Right renal pelvis (tissue), 4 donors: ENCODE data around the gene ADGRA3. TPM values are rescaled to one million over a fixed set of nuclear protein-coding genes. Genes with fewer than 3 reads are reported as not detected.
"Not testable (repeated sequence)": the region's sequence is repeated elsewhere in the genome, so short reads cannot be mapped to it uniquely, and the experiment has no call there.

Source experiments
- DNase-seq, 4 donors: peaks; one replicate each; pipeline ENCODE4 v3.0.0-alpha.2; 2013; ENCODE audit warnings: low read depth in 4 of 4, low spot score in 3 of 4, missing footprints in 1 of 4
- polyA plus RNA-seq, 4 donors: library from polyadenylated mRNA; unstranded; fragments of 120-200 nt; gene quantifications; one replicate each; pipeline ENCODE4 v1.2.1, GENCODE V29; 2013; ENCODE audit not compliant: insufficient read length in 4 of 4

ADGRA3 gene
- polyA plus RNA-seq, 4 donors, result 45.4 to 57.5 (median 55.1) TPM

- DNase-seq, result no peak
These were observed 130.3 kb downstream of the ADGRA3 start for GRCh38 chr4:22385611-22386011.

GRCh38 chr4:22384154-22384553 lies 131.7 kb downstream of the ADGRA3 start:
- DNase-seq, result no peak

- DNase-seq, result not testable (repeated sequence)
These were observed 133.7 kb downstream of the ADGRA3 start for GRCh38 chr4:22382216-22382615.

- no peak for DNase-seq
These were observed 142.9 kb downstream of the ADGRA3 start for GRCh38 chr4:22372986-22373385.

- no peak for DNase-seq
These were observed 145.8 kb downstream of the ADGRA3 start for GRCh38 chr4:22369901-22370562.

GRCh38 chr4:22363787-22364186 lies 152.1 kb downstream of the ADGRA3 start:
- DNase-seq, result no peak

- DNase-seq, result no peak
These were observed 152.8 kb downstream of the ADGRA3 start for GRCh38 chr4:22363036-22363435.

- no peak for DNase-seq
These were observed 158.8 kb downstream of the ADGRA3 start for GRCh38 chr4:22356987-22357596.

- DNase-seq, result no peak
These were observed 167.5 kb downstream of the ADGRA3 start for GRCh38 chr4:22348410-22348809.

- no peak for DNase-seq
These were observed 170.2 kb downstream of the ADGRA3 start for GRCh38 chr4:22345678-22346077.

- DNase-seq, result no peak
These were observed 170.8 kb downstream of the ADGRA3 start for GRCh38 chr4:22345055-22345454.

GRCh38 chr4:22343606-22344005 lies 172.3 kb downstream of the ADGRA3 start:
- no peak for DNase-seq

- no peak for DNase-seq
These were observed 176.4 kb downstream of the ADGRA3 start for GRCh38 chr4:22339491-22339890.

- no peak for DNase-seq
These were observed 177.1 kb downstream of the ADGRA3 start for GRCh38 chr4:22338796-22339195.

Other genes with a start within 250 kb of the ADGRA3 start
- gene GBA3, start 176.9 kb upstream of the ADGRA3 start, polyA plus RNA-seq, result 10 to 100 TPM; 13.4 to 19.8 (median 16.3) TPM